Mammary epithelial cell (primary cell): ENCODE data around the gene LRRC8D.

Experiments used
- CTCF ChIP-seq, 2 donors: IDR thresholded peaks in 1 of 2; conservative IDR thresholded peaks in 1 of 2; 2 replicates each; pipeline ENCODE4 v1.5.1; 2011 to 2012; ENCODE audit warnings: inconsistent platforms in 2 of 2, low read length in 2 of 2, mild to moderate bottlenecking in 2 of 2, control low read depth in 1 of 2, low read depth in 1 of 2; ENCODE audit not compliant: insufficient read depth in 1 of 2; ENCODE audit errors: extremely low read depth in 1 of 2
- EZH2 ChIP-seq: IDR thresholded peaks from 2 replicates; pipeline ENCODE4 v1.6.1; 2012; ENCODE audit warnings: low read length, inconsistent platforms, borderline replicate concordance

DNA sequence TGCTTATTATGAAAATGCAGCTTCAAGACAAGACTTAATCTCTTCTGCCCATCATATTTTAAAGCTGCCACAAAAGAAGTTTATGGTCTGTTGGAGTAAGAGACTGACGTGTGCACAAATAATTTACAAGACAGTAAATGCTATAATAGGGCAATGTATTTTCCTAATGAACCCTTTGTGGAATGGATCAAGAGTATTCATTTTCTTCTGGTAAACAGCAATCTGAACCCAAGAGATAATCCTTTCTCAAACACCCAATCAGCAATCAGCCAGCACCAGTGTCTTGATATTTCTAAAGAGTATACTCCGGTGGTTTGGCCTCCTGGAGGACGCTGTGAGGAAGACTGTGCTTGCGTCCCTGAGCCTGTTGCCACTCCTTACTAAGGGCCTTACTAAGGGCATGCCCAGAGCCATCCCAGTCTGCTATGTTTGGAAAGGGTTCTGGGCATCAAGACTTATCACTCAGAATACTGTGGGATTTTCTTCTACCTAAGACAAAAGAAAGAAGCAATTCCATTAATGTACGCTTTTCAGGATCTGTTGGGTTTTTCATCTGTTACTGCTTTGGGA, 48.8 kb upstream of the LRRC8D start:
- TF ChIP-seq EZH2 (no peak), CTCF (conservative IDR thresholded peaks at IDR 0.05 in 1 of 2, IDR thresholded peaks at IDR 0.05 in 1 of 2; ENCODE audit: extremely low read depth in 1 of 2, insufficient read depth in 1 of 2, low read depth in 1 of 2, low read length in 2 of 2) (no peak)
